ENCODE results near the gene ASPSCR1. TPM values are rescaled to one million over a fixed set of nuclear protein-coding genes. Genes with fewer than 3 reads are reported as not detected.

ASPSCR1 gene
- total RNA-seq, 3 donors from 2014 or later = 15.4 to 31.8 (median 17.9) TPM

DNA sequence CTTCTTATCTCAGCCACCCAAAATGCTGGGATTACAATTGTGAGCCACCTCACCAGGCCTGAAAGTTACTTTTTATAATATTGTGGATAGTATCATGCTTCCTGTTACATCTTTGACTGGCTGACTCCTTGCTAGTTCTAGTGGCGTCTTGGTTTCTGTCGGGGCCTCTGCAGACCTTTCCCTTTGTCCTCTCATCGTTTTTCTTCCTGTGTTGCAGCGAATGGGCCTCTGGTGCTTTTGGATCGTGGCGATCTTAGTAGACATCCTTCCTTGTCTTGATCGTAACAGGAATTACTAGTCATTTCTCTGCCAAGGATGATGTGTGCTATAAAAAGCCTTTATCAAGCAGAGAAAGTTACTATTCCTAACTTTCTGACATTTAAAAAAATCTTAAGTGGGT, 20.8 kb downstream of the ASPSCR1 start:
- Histone ChIP-seq H3K4me3 (no peak overlapping the region), H3K36me3 (no peaks in the 10 kb centered on the region), H3K27me3 (no peaks in the 10 kb centered on the region), H3K9me3 (no peaks in the 10 kb centered on the region), H3K4me1 (peaks cover under 1 to 4% of the 10 kb centered on the region in 2 donors), H3K27ac (no peak overlapping the region)
- no peak for DNase-seq (ENCODE audit: low spot score in 2 of 2)
- intact Hi-C loops (cut with DNase I; ENCODE audit: low total_unique reads) = no loop called here
- TF ChIP-seq CTCF (IDR thresholded peaks at IDR 0.05) (no peak), POLR2A (IDR thresholded peaks at IDR 0.05) (no peak), POLR2AphosphoS5 (IDR thresholded peaks at IDR 0.05) (no peak)

GRCh38 chr17:81998691-81999438, 21.4 kb downstream of the ASPSCR1 start:
- Histone ChIP-seq H3K9me3 (no peaks in the 10 kb centered on the region), H3K4me3 (no peak overlapping the region), H3K27ac (no peak overlapping the region), H3K27me3 (no peaks in the 10 kb centered on the region), H3K4me1 (peaks cover 4 to 8% of the 10 kb centered on the region in 2 donors), H3K36me3 (no peaks in the 10 kb centered on the region)
- DNase-seq (ENCODE audit: low spot score in 2 of 2) = no peak
- TF ChIP-seq CTCF (IDR thresholded peaks at IDR 0.05) (no peak), POLR2A (IDR thresholded peaks at IDR 0.05) (no peak), POLR2AphosphoS5 (IDR thresholded peaks at IDR 0.05) (no peak)
- intact Hi-C loops (cut with DNase I; ENCODE audit: low total_unique reads) = no loop called here

GRCh38 chr17:81999587-81999975, 22.2 kb downstream of the ASPSCR1 start:
- DNase-seq (ENCODE audit: low spot score in 2 of 2) = no peak

DNA sequence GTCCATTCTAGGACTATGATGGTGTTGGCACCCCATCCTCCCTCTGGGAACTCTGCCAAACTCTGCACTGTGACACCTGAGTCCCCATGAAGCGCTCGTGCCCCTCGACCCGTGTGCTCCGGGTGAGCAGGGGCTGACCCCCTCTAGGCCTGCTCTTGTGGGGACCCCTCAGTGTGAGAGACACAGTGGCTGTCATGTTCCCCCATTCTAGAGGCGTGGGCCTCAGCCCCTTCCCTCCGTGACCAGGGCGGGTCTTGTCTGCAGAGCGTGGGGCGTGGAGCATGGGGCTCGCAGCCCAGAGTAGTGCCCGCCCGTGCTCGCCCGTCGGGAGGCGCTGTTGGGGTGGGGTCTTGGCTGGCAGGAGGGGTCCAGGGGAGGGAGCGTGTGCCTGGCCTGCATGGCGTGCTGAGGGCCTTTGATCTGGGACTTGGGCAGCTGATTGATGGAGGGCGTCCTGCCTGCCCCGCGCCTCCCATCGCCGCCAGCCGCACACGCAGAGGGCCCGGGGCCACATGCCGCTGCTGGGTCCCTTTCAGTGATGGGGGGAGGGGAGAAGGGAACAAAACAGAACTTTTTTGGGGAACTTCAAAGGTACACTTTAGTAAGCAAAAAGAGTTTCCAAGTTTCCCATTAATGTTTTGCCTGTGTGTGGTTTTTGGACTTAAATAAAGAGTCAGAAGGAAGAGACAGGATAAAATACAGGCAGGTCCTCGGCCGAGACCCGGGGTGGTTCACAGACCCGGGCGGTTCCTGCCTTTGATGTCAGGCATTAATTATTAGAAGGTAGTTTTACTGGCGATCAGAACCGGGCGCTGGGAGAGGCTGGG, 22.8 kb downstream of the ASPSCR1 start:
- intact Hi-C loops (cut with DNase I; ENCODE audit: low total_unique reads) = loop anchor here (5.0 kb wide), 1 partner anchor 643 kb away; no protein-coding TSS in a partner anchor
- DNase-seq (ENCODE audit: low spot score in 2 of 2) = no peak
- peaks cover 4 to 8% of the 10 kb centered on the region in 2 donors for H3K4me1 ChIP-seq
- no peaks in the 10 kb centered on the region for H3K36me3 ChIP-seq
- TF ChIP-seq POLR2AphosphoS5 (IDR thresholded peaks at IDR 0.05) (no peak), POLR2A (IDR thresholded peaks at IDR 0.05) (no peak), CTCF (IDR thresholded peaks at IDR 0.05) (no peak)
- no peaks in the 10 kb centered on the region for H3K27me3 ChIP-seq
- H3K27ac ChIP-seq = no peak overlapping the region
- no peaks in the 10 kb centered on the region for H3K9me3 ChIP-seq
- no peak overlapping the region for H3K4me3 ChIP-seq

More at GRCh38 chr17:81999587-81999975, 22.2 kb downstream of the ASPSCR1 start:
- no peak overlapping the region for H3K4me3 ChIP-seq
- intact Hi-C loops (cut with DNase I; ENCODE audit: low total_unique reads) = no loop called here
- H3K27me3 ChIP-seq = no peaks in the 10 kb centered on the region
- H3K27ac ChIP-seq = no peak overlapping the region
- TF ChIP-seq POLR2AphosphoS5 (IDR thresholded peaks at IDR 0.05) (no peak), CTCF (IDR thresholded peaks at IDR 0.05) (no peak), POLR2A (IDR thresholded peaks at IDR 0.05) (no peak)
- no peaks in the 10 kb centered on the region for H3K36me3 ChIP-seq
- H3K4me1 ChIP-seq = peaks cover 4 to 8% of the 10 kb centered on the region in 2 donors
- H3K9me3 ChIP-seq = no peaks in the 10 kb centered on the region
